DMS114 treated with DMSO at 0.1 percent for 48 hours (cell line): ENCODE measurements around the gene CIAO3.

ENCODE experiments used
- DNase-seq: peaks from one replicate; lab custom pipeline; 2025; ENCODE audit not compliant: unreplicated experiment; lab: John Stamatoyannopoulos, UW

Gene CIAO3

DNA sequence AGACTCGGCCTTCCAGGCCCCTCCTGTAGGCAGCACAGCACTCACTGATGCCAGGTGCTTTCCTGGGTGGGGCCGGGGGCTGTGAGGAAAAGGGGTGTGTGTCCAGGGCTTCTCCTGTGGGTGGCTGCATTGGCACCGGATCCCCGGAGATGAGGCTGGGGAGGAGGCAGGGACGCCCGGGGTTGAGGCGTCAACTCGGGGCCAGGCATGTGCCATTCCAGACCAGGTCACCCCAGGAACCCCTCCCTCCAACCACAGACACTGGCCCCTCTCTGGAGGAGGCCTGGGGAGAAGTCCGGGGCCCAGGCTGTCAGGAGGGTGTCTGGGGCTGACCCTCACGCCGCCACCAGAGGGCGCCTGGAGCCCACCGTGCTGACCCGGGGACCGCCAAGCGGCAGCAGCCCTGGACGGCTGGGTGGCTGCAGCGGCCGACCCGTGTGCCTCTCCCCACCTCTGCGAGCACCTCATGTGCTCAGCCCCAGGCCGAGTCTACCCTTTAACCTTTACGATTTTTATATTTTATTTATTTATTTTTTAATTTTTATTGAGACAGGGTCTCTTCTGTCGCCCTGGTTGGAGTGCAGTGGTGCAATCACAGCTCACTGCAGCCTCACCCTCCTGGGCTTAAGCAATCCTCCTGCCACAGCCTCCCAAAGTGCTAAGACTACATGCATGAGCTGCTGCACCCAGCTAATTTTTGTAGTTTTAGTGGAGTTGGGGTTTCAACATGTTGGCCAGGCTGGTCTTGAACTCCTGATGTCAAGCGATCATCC, 29.1 kb downstream of the CIAO3 start:
- DNase-seq, result peak; percentile 29

DNA sequence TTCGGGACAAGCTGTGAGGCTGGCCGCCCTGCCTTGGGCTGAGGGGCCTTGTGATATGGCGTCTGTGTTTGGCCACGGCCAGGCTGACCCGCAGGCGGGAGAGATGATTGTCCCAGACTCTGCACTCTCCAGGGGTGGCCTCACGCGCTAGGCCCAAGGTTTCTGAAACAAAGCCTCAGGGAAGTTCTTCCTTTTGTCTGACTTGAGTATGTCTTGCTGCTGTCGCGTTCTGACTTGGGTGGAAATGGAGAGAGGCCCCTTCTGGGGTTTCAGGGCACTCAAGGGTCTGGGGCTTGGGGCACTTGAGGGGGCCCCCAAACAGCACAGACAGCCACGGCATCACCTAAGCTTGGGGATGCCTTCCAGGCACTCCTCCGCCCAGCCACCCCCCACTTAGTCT, 29.7 kb downstream of the CIAO3 start:
- DNase-seq, result no peak

DNA sequence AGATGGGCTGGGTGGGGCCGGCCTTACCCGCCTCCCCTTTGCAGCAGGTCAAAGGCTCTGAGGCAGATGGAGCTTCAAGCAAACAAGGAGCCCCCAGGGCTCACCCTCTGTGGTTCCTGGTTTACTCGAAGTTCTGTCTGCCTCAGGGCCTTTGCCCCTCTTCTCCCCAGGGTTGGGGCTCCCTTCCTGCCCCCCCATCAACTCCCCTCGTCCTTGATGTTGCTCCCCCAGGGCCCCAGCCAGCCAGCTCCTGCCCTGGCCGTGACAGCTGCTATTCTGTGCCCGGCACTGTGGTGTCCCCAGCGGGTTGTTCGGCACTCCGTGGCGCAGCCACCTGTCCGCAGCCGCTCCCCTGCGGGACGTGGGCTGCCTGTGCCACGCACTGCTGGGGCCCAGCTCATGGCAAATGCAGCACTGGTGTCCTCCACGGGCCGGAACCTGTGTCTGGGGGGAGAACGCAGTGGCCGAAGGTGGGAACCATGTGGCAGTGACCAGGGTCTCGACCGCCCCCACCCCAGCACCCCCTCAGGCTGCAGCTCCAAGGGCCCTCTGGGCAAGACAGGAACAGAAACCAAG, 30.2 kb downstream of the CIAO3 start:
- DNase-seq, result no peak

DNA sequence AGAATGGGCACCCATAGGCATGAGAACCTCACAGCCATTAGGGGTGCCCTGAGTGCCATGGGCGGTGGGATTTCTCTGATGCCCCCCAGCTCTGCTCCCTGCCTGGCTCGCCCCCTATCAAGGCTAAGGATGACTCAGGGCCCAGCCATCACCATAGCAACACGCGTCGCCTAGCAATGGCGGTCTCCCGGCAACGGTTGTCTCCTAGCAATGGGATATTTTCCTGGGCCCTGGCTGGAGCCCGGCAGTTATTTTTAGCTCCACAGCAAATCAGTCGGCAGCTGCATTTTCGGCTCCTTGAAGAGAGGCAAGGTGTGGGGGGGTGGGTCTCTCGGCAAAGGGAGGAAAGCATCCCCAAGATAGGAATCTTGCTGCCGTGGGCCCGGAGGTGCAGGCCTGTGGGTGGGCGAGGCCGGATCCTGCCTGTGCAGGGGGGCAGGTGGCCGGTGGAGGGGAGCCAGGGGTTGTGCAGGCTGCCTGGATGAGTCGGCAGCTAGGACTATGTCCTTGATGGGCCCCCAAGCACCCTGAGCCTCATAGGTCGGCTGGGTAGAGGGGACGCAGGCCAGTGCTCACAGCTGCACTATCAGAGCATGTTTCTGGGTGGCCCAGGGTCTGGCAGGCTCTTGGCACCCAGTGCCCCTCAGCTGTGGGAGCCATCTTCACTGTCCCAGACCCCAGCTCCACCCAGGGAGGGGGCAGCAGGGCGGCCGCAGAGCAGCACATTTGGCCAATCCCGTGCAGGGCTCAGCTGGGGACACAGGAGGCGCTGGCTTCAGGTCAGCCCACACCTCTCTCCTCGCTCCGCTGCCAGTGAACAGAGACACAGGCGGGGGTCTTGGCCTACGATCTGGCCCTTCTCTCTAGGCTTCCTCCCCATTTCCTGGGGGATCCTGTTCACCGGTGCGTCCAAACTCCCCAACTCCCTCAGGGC, 31.0 kb downstream of the CIAO3 start:
- DNase-seq, result no peak

DNA sequence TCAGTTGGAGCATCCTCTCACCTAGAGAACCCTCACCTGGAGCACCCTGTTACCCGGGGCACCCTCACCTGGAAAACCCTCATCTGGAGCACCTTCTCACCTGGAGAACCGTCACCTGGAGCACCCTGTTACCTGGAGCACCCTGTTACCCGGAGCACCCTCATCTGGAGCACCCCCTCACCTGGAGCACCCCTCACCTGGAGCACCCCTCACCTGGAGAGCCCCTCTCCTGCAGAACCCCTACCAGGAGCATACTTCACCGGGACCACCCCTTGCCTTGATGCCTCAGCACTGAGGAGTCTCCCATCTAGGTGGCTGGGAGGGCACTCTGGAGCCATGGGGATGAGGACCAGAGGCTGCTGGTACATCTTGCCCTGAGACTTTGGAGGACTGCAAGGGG, 31.8 kb downstream of the CIAO3 start:
- DNase-seq, result no peak

DNA sequence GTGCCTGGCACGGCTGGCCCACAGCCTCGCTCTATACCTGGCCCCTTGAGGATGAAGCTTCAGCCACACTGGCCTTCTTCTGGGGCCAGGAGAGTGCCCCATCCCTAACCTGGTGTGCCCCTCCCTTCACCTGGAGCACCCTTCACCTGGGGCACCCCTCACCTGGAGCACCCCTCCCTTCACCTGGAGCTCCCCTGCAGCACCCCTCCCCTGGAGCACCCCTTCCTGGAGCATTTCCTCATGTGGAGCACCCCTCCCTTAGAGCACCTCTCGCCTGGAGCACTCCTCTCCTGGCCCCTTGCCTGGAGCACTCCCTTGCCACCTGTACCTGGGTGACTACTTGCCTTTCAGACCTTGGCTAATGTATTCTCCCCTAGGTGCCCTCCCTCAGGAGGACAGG, 32.8 kb downstream of the CIAO3 start:
- no peak for DNase-seq

DNA sequence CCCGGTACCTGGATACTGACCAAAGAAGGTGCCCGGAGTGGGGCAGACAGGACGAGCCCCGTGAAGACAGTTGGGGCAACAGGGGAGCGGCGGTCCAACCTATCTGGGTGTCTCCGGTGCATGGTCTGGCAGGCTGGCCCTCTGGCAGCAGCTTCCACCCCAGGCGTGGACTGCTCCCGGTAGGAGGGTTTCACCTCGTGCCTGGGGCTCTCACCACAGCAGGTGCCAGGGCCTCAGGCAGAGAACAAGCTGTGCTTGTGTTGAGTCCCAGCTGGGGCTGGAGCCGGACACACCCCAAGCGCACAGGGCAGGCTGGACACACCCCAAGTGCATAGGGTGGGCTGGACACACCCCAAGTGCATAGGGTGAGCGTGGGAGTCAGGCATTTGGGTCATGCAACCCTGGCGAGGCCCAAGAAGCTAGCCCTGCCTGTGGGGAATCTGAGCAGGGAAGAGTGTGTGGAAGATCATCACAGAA, 33.7 kb downstream of the CIAO3 start:
- no peak for DNase-seq

DNA sequence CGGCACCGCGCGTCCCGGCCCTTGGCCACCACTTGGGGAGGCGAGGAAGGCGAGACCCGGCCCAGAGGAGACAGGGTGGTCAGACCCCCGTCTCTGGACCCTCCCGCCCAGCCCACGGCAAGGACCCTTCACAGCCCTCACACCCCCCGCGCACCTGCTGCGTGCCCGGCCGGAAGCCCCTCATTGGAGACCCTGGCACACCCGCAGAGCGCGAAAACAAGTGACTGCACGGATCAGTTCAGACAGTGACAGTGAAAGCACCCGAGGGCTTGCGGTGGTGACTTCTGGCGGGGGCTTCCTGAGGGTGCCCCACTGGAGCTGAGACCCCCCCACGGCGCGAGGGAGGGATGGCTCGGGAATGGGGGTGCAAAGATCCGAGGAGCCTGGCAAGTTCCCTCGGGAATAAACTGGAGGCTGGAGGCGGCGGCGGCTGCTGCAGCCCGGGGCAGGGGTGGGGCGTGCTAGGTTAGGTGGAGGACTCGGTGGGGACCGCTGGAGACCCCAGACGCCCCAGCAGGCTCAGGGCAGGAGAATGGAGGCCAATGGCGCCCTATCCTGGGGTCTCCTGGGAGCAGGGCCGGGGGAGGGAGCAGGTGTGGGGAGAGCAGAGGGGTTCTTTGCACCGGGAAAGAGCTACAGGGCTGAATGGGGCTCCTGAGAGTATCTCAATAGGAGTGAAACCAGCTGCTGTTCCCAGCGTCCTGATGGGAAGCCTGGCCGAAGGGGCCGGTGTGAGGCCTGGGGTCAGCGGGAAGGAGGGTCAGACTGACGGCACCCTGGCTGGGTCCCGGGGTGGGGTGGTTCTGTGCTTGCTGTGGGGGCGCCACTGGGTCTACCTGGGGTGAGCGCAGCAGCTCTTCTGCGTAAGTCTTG, 34.4 kb downstream of the CIAO3 start:
- no peak for DNase-seq

DNA sequence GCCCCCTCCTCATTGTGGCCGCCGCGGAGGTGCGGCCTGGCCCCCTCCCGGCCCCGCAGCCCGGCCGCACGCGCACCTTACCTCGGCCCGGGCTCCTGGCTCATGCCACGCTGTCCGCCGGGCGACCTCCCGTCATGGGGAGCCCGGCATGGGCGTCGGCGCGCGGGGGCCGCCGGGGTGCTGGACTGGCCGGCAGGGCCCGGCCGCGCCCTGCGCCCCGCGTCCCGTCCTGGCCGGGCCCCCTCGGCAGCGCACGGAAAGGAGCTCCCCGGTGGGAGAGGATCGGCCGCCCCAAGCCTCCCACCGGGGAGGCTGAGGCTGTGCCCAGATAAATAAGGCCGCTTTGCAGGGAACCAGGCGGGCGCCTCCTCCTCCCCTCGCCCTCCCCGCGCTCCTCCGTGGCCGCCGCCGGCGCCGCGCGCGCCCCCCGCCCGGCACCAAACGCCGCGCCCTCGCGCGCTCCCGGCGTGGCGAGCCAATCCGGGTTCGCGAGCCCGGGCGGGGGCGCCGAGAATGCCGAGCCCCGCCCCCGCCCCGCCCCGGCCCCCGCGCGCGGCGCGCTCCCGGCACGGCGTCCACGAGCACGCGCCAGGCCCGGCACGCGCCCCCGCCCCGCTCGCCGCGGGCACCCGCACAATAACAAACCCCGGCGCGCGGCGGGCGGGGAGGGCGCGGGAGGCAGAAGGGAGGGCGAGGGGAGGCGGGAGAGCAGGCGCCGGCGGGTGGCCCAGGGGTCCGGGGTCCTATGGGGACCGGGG, 35.2 kb downstream of the CIAO3 start, which contains the start of gene FBXL16:
TSS of gene FBXL16 (minus strand) at position 371 of the 758 bp plus-strand sequence. CDS start 8,396 bp downstream, outside the sequence.
- DNase-seq, result no peak

DNA sequence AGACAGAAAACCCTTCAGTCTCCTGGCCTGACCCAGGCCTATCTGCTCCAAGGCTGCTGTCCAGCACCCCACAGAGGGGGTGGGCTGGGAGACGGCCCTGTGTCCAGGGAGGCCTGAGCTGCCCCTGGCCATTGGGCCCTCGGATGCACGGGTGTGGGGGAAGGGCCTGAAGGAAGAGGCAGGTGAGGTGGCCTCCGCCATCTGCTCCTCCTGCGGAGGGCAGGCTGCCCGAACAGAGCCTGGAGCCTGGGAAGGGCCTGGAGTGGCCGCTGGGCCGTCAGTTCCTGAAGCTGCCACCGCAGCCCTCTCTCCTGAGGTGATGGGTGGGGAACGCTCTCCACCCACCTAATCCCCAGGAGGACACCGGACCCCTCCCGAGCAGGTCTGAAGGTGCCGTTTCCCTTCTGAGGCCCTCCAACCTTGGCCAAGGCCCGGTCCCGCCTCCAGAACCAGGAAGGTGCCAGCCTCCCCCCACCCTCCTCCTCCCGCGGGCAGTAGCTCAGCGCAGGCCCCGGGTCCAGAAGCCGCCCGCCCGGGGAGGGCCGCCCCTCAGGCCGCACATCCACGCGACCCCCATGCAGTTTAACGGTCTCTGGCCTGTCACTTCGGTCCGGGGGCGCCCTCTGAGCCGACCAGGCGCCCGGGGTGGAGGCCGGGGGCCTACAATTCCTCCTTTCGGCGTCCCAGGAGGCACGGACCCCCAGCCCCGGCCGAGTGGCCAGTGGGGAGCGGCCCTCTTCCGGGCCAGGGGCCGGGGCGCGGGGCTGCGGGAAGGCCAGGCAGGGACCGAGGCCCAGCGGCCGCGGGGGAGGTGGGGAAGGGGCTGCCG, 36.0 kb downstream of the CIAO3 start:
- DNase-seq, result no peak

DNA sequence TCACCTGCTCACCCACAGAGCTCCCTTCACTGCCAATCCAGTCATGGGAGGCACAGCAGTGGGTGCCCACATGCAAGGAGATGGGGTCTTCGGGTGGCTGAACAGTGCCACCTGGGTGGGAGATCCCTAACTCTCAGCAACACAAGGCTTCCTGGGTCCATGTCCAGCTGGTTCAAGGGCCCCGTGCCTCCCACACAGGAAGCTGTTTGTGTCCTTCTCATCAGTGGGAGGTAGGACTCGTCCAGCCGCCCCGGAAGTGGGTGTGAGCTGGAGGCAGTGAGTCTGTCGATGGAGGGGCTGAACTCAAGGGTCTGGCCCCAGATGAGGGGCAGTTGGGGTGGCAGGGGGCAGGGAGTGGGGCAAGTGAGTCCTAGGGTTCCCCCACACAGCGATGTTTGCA, 36.8 kb downstream of the CIAO3 start:
- no peak for DNase-seq

DNA sequence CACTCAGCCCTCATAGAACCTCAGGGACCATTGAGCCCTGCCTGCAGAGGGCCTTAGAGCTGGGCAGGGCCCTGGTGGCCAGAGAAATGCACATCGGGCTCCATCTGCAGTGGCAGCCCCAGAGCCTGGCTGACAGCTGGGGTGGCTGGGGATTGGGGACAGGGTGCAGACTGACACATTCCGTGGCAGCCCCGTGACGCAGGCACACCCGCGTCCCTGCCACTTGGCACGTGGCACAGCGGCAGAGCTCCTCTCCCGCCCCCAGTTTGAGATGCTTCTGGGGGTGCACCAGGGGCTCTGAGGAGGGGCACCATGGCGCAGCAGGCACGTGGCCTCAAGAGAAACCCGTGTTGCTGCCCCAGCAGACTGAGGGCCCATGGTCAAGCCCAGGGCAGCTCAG, 37.4 kb downstream of the CIAO3 start:
- no peak for DNase-seq

DNA sequence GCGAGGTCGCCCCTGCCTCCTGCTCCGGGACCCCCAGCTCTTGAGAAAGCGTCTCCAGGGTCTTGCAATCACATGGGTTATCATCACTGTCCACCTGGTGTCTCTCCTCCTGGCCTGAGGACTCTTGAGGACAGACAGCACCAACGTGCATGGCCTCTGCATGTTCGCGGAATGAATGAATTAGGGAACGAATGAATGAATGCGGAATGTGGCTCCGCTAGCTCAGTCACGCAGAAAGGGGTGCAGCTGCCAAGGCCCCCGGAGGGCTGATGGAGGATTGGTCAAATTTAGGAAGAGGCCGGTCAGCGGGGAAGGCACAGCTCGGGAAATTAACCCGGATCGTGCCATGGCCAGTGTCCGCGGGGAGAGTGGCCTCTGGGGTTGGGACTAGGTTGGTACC, 38.5 kb downstream of the CIAO3 start:
- no peak for DNase-seq

DNA sequence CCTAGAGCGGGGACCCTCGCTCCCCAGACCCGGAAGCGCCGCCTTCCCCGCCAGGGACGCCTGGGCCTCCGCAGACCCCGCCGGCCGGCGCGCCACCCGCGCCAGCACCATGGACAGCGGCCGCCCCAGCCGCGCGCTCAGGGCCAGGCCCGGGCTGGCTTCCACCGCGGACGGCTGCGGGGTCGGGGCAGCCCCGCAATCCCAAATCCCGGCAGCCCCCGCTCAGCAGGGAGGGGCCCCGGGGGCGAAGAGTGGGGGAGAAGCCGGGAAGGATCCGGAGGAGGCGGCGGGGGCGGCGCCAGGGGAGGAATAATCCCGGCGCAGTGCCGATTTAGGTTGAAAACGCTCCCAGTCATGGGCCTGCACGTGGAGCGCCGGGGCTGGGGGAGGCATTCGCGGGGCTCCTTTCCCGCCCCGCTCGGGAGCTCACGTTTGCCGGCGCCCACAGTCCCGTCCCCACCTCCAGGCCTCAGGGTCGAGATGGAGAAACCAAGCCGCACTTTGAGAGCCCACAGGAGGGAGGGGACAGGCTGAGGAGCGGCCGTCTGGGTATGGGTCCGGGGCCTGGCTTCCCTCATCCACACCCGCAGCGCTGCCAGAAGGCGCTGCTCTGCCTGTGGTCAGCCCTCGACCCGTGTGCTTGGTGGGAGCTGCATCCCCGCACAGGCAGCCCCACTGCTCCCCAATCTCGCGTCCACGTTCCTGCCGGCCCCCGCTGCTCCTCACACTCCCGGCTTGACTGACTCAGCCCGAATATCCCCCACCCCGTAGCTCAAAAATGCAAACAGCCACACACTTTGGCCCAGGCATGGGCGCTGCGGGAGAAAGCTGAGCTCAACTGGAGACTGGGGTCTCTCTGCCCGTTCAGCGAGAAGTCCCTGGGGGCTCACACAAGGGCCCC, 39.9 kb downstream of the CIAO3 start:
- no peak for DNase-seq

DNA sequence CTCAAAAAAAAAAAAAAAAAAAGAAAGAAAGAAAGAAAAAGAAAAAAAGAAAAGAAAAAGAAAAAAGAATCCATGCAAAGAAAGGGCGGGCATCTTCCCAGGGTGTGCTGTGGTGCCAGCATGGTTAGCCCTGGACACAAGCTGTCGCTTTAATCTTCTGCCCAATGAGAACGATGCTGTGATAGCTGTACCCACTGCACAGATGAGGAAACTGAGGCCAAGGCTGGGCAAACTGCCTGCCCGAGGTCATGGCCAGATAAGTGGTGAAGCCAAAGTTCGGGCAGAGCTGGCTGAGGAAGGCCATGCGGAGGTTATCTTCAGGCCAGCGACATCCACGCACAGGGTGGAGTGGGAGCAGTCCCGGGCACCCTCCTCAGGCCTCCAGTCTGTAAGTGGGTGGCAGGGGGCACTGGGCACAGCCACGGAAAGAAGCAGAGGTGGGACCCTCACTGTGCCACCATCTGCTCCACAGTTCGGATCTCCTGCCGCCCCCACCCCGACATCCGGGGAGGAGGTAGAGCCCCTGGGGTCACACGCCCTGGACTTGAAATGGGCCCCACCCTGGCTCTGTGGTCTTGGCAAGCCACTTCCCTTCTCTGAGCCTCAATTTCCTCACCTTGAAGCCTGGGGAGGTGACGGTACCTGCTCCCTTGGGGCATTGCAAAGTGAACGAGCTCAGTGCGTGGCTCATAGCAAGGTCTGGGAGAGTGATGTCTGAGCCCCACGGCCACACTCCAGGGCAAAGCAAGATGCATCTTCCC, 41.7 kb downstream of the CIAO3 start:
- DNase-seq, result no peak

DNA sequence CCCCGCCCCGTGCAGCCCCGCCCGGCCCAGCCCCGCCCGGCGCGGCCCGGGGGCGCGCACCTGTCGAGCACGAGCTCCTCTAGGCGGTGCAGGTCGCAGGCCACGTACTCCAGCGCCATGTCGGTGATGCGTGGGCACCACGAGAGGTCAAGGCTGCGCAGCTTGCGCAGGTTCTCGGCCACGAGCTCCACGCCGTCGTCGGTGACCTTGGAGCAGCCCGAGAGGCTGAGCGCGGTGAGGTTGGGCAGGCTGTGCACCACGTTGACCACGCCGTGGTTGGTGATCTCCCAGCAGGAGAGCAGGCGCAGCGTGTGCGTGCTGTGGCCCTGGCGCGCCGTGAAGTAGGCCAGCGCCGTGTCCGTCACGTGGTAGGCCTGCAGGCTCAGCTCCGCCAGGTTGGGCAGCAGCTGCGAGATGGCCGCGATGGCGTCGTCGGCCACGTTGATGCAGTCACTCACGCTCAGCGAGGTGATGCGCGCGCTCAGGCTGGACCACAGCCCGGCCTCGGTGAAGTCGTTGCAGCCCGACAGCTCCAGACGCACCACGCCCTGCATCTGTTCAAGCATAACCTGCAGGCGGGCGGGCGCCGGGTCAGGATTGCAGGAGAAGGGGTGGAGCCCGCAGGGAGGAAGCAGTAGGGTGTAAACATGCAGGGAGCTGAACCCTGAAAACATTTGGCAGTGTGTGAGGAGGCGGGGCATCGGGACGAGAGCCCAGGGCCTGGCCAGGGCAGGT, 45.3 kb downstream of the CIAO3 start:
- DNase-seq, result no peak
